Endothelial cell of umbilical vein (primary cell): ENCODE measurements around the gene ANP32A. TPM values are rescaled to one million over a fixed set of nuclear protein-coding genes. Genes with fewer than 3 reads are reported as not detected.

Experiments used
- BruUV-seq: library from RNA; stranded (reverse); fragments of 400-500 nt; replicated peaks from 2 replicates; lab custom pipeline; 2021; lab: Mats Ljungman, UMichigan
- CTCF ChIA-PET: fragments of 300-600, 350-600 bp; sonication (Branson Sonifier 250); formaldehyde crosslinking; loops from one replicate; lab custom pipeline; 2021; ENCODE audit warnings: antibody characterized with exemption, inconsistent platforms; lab: Charles Lee
- POLR2A ChIA-PET: fragments of 300-600, 350-600 bp; sonication (Branson Sonifier 250); formaldehyde crosslinking; loops from one replicate; lab custom pipeline; 2021; ENCODE audit warnings: antibody characterized with exemption, inconsistent platforms; lab: Charles Lee
- DNase-seq: peaks from one replicate; pipeline ENCODE4 v3.0.0-alpha.2; 2011; ENCODE audit warnings: low read depth, low spot score
- FAIRE-seq: peaks from 2 replicates; lab custom pipeline; 2011; peaks lifted over from hg19 to GRCh38; lab: Jason Lieb, UNC
- H2AFZ ChIP-seq: 2 replicates; pipeline ENCODE4 v1.6.0; 2012; ENCODE audit warnings: low read depth, low read length, control low read depth, inconsistent platforms
- H3K27ac ChIP-seq: 2 replicates; pipeline ENCODE4 v1.5.1; 2011; ENCODE audit warnings: low read depth, mild to moderate bottlenecking, control low read depth, low read length, moderate library complexity; ENCODE audit not compliant: insufficient read depth
- H3K27me3 ChIP-seq, 2 experiments: 2 replicates each; pipeline versions ENCODE4 v1.6.0 to v1.6.1; 2011; ENCODE audit warnings: low read length in 2 of 2, mixed read lengths in 1 of 2; ENCODE audit not compliant: control insufficient read depth in 2 of 2, insufficient read depth in 2 of 2
- H3K36me3 ChIP-seq, 2 experiments: 2 replicates in 1 of 2; 3 replicates in 1 of 2; pipeline ENCODE4 v1.5.1; 2011; ENCODE audit warnings: low read length in 2 of 2, mild to moderate bottlenecking in 1 of 2, moderate library complexity in 1 of 2; ENCODE audit not compliant: control insufficient read depth in 2 of 2, insufficient read depth in 2 of 2; ENCODE audit errors: extremely low read depth in 1 of 2
- H3K4me1 ChIP-seq: 3 replicates; pipeline ENCODE4 v1.5.1; 2011; ENCODE audit warnings: mild to moderate bottlenecking, low read length; ENCODE audit not compliant: control insufficient read depth, insufficient read depth; ENCODE audit errors: extremely low read depth
- H3K4me2 ChIP-seq: 2 replicates; pipeline ENCODE4 v1.6.1; 2011; ENCODE audit warnings: low read length, control low read depth, mixed read lengths; ENCODE audit not compliant: insufficient read depth
- H3K4me3 ChIP-seq, 3 experiments: fragments of 200-600 bp in 1 of 3; sonication (generic), shearing (Covaris generic) in 1 of 3; replicated peaks in 1 of 3; 2 replicates each; pipeline ENCODE4 v1.5.1; 2011 to 2016; ENCODE audit warnings: control low read depth in 3 of 3, low read length in 3 of 3, mild to moderate bottlenecking in 2 of 3, inconsistent platforms in 1 of 3, low read depth in 1 of 3, moderate library complexity in 1 of 3; ENCODE audit not compliant: insufficient read depth in 1 of 3
- H3K79me2 ChIP-seq: 2 replicates; pipeline ENCODE4 v1.6.0; 2012; ENCODE audit warnings: low read length, inconsistent platforms; ENCODE audit not compliant: control insufficient read depth, insufficient read depth
- H3K9ac ChIP-seq: replicated peaks from 2 replicates; pipeline ENCODE3; 2011; ENCODE audit warnings: low read length, control low read depth; ENCODE audit not compliant: insufficient read depth; ENCODE audit errors: extremely low read depth
- H3K9me1 ChIP-seq: replicated peaks from 3 replicates; pipeline ENCODE4 v1.6.0; 2011; ENCODE audit warnings: mild to moderate bottlenecking, low read length; ENCODE audit not compliant: control insufficient read depth, insufficient read depth; ENCODE audit errors: extremely low read depth
- H3K9me3 ChIP-seq: replicated peaks from 2 replicates; pipeline ENCODE4 v1.5.1; 2012; ENCODE audit warnings: low read length, inconsistent platforms; ENCODE audit not compliant: control insufficient read depth, insufficient read depth
- H4K20me1 ChIP-seq: replicated peaks from 2 replicates; pipeline ENCODE3; 2011; ENCODE audit warnings: mild to moderate bottlenecking, low read length; ENCODE audit not compliant: control insufficient read depth, insufficient read depth; ENCODE audit errors: extremely low read depth
- CTCF ChIP-seq, 2 donors: IDR thresholded peaks; 1 replicate in 1 of 2; 2 replicates in 1 of 2; pipeline ENCODE4 v1.5.1; 2011; ENCODE audit warnings: low read length in 2 of 2, mild to moderate bottlenecking in 2 of 2, moderate library complexity in 2 of 2, control low read depth in 1 of 2, inconsistent platforms in 1 of 2, low read depth in 1 of 2; ENCODE audit not compliant: insufficient read depth in 1 of 2; ENCODE audit errors: extremely low read depth in 1 of 2
- EZH2 ChIP-seq: IDR thresholded peaks from 2 replicates; pipeline ENCODE4 v1.6.1; 2012; ENCODE audit warnings: borderline replicate concordance, low read depth, mild to moderate bottlenecking, moderate library complexity, low read length, inconsistent platforms; ENCODE audit not compliant: severe bottlenecking
- FOS ChIP-seq: IDR thresholded peaks from 2 replicates; pipeline ENCODE4 v1.6.1; 2011; ENCODE audit warnings: mild to moderate bottlenecking, low read length, moderate library complexity, borderline replicate concordance; ENCODE audit not compliant: insufficient read depth
- GATA2 ChIP-seq: IDR thresholded peaks from 2 replicates; pipeline ENCODE4 v1.7.0; 2011; ENCODE audit warnings: low read depth, mild to moderate bottlenecking, moderate library complexity, mixed read lengths, low read length; ENCODE audit not compliant: insufficient read length, insufficient read depth
- JUN ChIP-seq: IDR thresholded peaks from 2 replicates; pipeline ENCODE4 v1.6.1; 2011; ENCODE audit warnings: borderline replicate concordance, low read depth; ENCODE audit not compliant: insufficient read length, insufficient read depth
- MYC ChIP-seq: IDR thresholded peaks from one replicate; pipeline ENCODE4 v1.6.1; 2011; ENCODE audit warnings: mild to moderate bottlenecking, low read depth, low read length
- POLR2A ChIP-seq: IDR thresholded peaks from 2 replicates; pipeline ENCODE4 v1.6.1; 2012; ENCODE audit warnings: low read depth, mild to moderate bottlenecking, control low read depth, low read length
- POLR2AphosphoS5 ChIP-seq: IDR thresholded peaks from 2 replicates; pipeline ENCODE4 v1.6.1; 2012; ENCODE audit warnings: low read depth, mild to moderate bottlenecking, control low read depth, low read length, moderate library complexity; ENCODE audit not compliant: insufficient read depth
- dilution Hi-C: fragments of 300-500 bp; cut with MboI; formaldehyde crosslinking; loops from one replicate; pipeline ENCODE4 v1.15.0; 2019; ENCODE audit warnings: low sequenced_read_pairs; ENCODE audit not compliant: extremely low pct_ligation_motif_present
- intact Hi-C: fragments of 100-400 bp; cut with micrococcal nuclease; formaldehyde crosslinking; loops from one replicate; pipeline ENCODE4 v1.10.0; 2022
- polyA plus RNA-seq, 4 experiments: library from polyadenylated mRNA; depleted of rRNA in 3 of 4; stranded (reverse) in 3 of 4; unstranded in 1 of 4; fragments of >200 nt; gene quantifications; 2 replicates each; pipeline versions ENCODE4 v1.2.1 to v1.2.3, GENCODE V29; 2011 to 2012; ENCODE audit warnings: missing spikeins in 1 of 4
- total RNA-seq: library from RNA; stranded (reverse); gene quantifications from 2 replicates; pipeline ENCODE4 v1.2.3, GENCODE V29; 2021
- TF ChIP-seq, protein P1 (sequence below): IDR thresholded peaks from 2 replicates; pipeline ENCODE4 v1.6.1; 2011; ENCODE audit not compliant: insufficient read depth, insufficient read length

Gene ANP32A
- total and polyA plus RNA-seq, 2 donors (not counting 3 experiments of a cell fraction or from before 2014, with no cell fraction given) = 37.9 to 169 TPM

DNA sequence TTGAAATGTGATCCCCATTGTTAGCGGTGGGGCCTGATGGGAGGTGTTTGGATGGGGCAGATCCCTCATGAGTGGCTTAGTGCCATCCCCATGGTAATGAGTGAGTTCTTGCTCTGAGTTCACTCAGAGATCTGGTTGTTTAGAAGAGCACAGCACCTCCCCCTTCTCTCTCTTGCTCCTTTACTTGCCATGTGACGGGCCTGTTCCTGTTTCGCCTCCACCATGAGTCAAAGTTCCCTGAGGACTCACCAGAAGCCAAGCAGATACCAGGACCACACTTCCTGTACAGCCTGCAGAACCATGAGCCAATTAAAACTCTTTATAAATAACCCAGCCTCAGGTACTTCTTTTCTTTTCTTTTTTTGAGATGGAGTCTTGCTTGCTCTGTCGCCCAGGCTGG, 46.6 kb downstream of the ANP32A start:
- H3K79me2 ChIP-seq = no peaks in the 10 kb centered on the region
- BruUV-seq = no TSS peak
- POLR2A ChIA-PET = no interaction called here
- H3K4me1 ChIP-seq = no peaks in the 10 kb centered on the region
- CTCF ChIA-PET = no interaction called here
- H3K4me2 ChIP-seq = no peak overlapping the region
- no peak overlapping the region for H2AFZ ChIP-seq
- H3K27ac ChIP-seq = no peak overlapping the region
- H3K9ac ChIP-seq = no peak overlapping the region
- H3K9me3 ChIP-seq = no peaks in the 10 kb centered on the region
- no peak for TF ChIP-seq MYC
- TF ChIP-seq JUN = no peak
- no peak for TF ChIP-seq FOS
- no peak for TF ChIP-seq CTCF (IDR thresholded peaks at IDR 0.05; ENCODE audit: extremely low read depth in 1 of 2, insufficient read depth in 1 of 2, low read depth in 1 of 2, low read length in 2 of 2)
- no peak for TF ChIP-seq EZH2
- TF ChIP-seq, protein P1, sequence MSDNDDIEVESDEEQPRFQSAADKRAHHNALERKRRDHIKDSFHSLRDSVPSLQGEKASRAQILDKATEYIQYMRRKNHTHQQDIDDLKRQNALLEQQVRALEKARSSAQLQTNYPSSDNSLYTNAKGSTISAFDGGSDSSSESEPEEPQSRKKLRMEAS = no peak
- no peak for TF ChIP-seq GATA2
- no peak for TF ChIP-seq POLR2AphosphoS5
- no peak for TF ChIP-seq POLR2A
- H3K36me3 ChIP-seq = peaks cover 4 to 6% of the 10 kb centered on the region in 2 experiments
- H3K27me3 ChIP-seq = no peaks in the 10 kb centered on the region
- dilution Hi-C loops (no loop called here), intact Hi-C loops (no loop called here)
- DNase-seq = no peak
- no peaks in the 10 kb centered on the region for H4K20me1 ChIP-seq
- FAIRE-seq = no peak
- H3K9me1 ChIP-seq = no peaks in the 10 kb centered on the region
- no peak overlapping the region for H3K4me3 ChIP-seq
